Lower leg skin (tissue), 3 donors: ENCODE results near the gene MAN1C1.
"Not testable (repeated sequence)": the region's sequence is repeated elsewhere in the genome, so short reads cannot be mapped to it uniquely, and the experiment has no call there.

Experiments used
- POLR2A ChIP-seq, 2 donors: fragments of 450-650 bp; IDR thresholded peaks; one replicate each; pipeline ENCODE4 v1.6.1; 2016 to 2017; ENCODE audit warnings: antibody characterized with exemption in 2 of 2, mild to moderate bottlenecking in 1 of 2, moderate library complexity in 1 of 2
- TF ChIP-seq, protein P1 (sequence below), 3 donors: fragments of 450-650 bp; IDR thresholded peaks; one replicate each; pipeline ENCODE4 v1.5.1; 2016; ENCODE audit warnings: antibody characterized with exemption in 3 of 3, mild to moderate bottlenecking in 3 of 3, moderate library complexity in 2 of 3

DNA sequence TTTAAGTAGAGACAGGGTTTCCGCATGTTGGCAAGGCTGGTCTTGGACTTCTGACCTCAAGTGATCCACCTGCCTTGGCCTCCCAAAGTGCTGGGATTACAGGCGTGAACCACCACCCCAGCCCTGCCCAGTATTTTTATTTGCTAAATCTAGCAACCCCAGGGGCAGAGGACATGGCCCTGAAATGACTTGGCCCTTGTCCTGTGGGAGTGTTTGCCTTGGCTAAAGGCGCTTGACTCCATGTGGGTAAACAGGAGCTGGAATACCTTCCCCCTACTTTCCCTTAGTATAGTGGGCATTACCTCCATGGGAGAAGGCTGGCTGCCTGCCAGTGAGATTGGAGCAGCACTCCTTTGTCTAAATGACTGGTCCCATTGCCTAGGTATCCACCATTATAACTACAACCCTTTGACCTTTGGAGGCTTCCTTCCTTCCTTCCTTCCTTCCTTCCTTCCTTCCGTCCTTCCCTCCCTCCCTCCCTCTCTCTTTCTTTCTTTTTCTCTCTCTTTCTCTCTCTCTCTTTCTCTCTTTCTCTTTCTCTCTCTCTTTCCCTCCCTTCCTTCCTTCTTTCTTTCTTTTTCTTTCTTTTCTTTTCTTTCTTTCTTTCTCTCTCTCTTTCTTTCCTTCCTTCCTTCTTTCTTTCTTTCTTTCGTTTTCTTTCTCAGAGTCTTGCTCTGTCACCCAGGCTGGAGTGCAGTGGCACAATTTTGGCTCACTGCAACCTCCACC lies 15.5 kb upstream of the MAN1C1 start:
- TF ChIP-seq, protein P1, sequence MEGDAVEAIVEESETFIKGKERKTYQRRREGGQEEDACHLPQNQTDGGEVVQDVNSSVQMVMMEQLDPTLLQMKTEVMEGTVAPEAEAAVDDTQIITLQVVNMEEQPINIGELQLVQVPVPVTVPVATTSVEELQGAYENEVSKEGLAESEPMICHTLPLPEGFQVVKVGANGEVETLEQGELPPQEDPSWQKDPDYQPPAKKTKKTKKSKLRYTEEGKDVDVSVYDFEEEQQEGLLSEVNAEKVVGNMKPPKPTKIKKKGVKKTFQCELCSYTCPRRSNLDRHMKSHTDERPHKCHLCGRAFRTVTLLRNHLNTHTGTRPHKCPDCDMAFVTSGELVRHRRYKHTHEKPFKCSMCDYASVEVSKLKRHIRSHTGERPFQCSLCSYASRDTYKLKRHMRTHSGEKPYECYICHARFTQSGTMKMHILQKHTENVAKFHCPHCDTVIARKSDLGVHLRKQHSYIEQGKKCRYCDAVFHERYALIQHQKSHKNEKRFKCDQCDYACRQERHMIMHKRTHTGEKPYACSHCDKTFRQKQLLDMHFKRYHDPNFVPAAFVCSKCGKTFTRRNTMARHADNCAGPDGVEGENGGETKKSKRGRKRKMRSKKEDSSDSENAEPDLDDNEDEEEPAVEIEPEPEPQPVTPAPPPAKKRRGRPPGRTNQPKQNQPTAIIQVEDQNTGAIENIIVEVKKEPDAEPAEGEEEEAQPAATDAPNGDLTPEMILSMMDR (IDR thresholded peaks at IDR 0.05), result not testable (repeated sequence)
- TF ChIP-seq POLR2A (IDR thresholded peaks at IDR 0.05), result not testable (repeated sequence)
